HEK293 (cell line): ENCODE results near the gene GPR162.
A peak's percentile ranks its signal among the peaks of the same experiment; 100 is the strongest.

ENCODE experiments used
- CTCF ChIA-PET: fragments of 350-600 bp; formaldehyde crosslinking; extraction: SDS; loops from one replicate; lab custom pipeline; 2021; ENCODE audit warnings: antibody characterized with exemption; lab: Yijun Ruan, JAX
- POLR2A ChIA-PET: fragments of 300-600 bp; formaldehyde crosslinking; extraction: SDS; loops from one replicate; lab custom pipeline; 2020; ENCODE audit warnings: antibody characterized with exemption, inconsistent platforms; lab: Yijun Ruan, JAX
- H3K27ac ChIP-seq: fragments of 200-500 bp; sonication (Bioruptor generic); 2 replicates; pipeline ENCODE4 v1.5.1; 2014; ENCODE audit warnings: low read depth, low read length, control low read depth, inconsistent platforms; ENCODE audit errors: extremely low read depth
- H3K36me3 ChIP-seq, 2 experiments: fragments of 200-500 bp in 1 of 2; sonication (Bioruptor generic) in 1 of 2; 1 replicate in 1 of 2; 2 replicates in 1 of 2; pipeline ENCODE4 v1.5.1; 2014 to 2017; ENCODE audit warnings: inconsistent platforms in 2 of 2, low read length in 2 of 2; ENCODE audit not compliant: control insufficient read depth in 2 of 2, insufficient read depth in 1 of 2
- H3K4me1 ChIP-seq: fragments of 200-500 bp; sonication (Bioruptor generic); 2 replicates; pipeline ENCODE4 v1.5.1; 2014; ENCODE audit warnings: mild to moderate bottlenecking, low read length, inconsistent platforms; ENCODE audit not compliant: control insufficient read depth, insufficient read depth
- H3K4me3 ChIP-seq: 2 replicates; pipeline ENCODE4 v1.5.1; 2011; ENCODE audit warnings: low read depth, mild to moderate bottlenecking, control low read depth, low read length, moderate library complexity
- H3K9me3 ChIP-seq: fragments of 200-500 bp; sonication (Bioruptor generic); 2 replicates; pipeline ENCODE4 v1.5.1; 2014; ENCODE audit warnings: low read depth, low read length, inconsistent platforms; ENCODE audit not compliant: control insufficient read depth, insufficient read depth
- BCL11B ChIP-seq: fragments of 450-650 bp; formaldehyde crosslinking; IDR thresholded peaks from 2 replicates; pipeline ENCODE4 v1.5.1; 2016; ENCODE audit warnings: low read depth, missing biosample characterization, missing genetic modification characterization
- GLIS1 ChIP-seq: fragments of 450-650 bp; formaldehyde crosslinking; IDR thresholded peaks from 2 replicates; pipeline ENCODE4 v1.5.1; 2016; ENCODE audit warnings: missing biosample characterization, missing genetic modification characterization
- GLIS2 ChIP-seq: fragments of 450-650 bp; formaldehyde crosslinking; IDR thresholded peaks from 2 replicates; pipeline ENCODE4 v1.5.1; 2016; ENCODE audit warnings: missing biosample characterization, missing genetic modification characterization
- KLF1 ChIP-seq: fragments of 450-650 bp; formaldehyde crosslinking; IDR thresholded peaks from 2 replicates; pipeline ENCODE4 v1.5.1; 2016; ENCODE audit warnings: missing biosample characterization, missing genetic modification characterization
- KLF17 ChIP-seq: fragments of 450-650 bp; formaldehyde crosslinking; IDR thresholded peaks from 2 replicates; pipeline ENCODE4 v1.5.1; 2016; ENCODE audit warnings: missing biosample characterization, missing genetic modification characterization
- KLF8 ChIP-seq: fragments of 450-650 bp; formaldehyde crosslinking; IDR thresholded peaks from 2 replicates; pipeline ENCODE4 v1.5.1; 2016; ENCODE audit warnings: missing biosample characterization, missing genetic modification characterization
- MYNN ChIP-seq: fragments of 450-650 bp; formaldehyde crosslinking; IDR thresholded peaks from 2 replicates; pipeline ENCODE4 v1.5.1; 2016; ENCODE audit warnings: missing biosample characterization, missing genetic modification characterization, borderline replicate concordance
- PATZ1 ChIP-seq: fragments of 450-650 bp; formaldehyde crosslinking; IDR thresholded peaks from 2 replicates; pipeline ENCODE4 v1.5.1; 2016; ENCODE audit warnings: missing biosample characterization, missing genetic modification characterization
- SP2 ChIP-seq: fragments of 450-650 bp; formaldehyde crosslinking; IDR thresholded peaks from 2 replicates; pipeline ENCODE4 v1.5.1; 2016; ENCODE audit warnings: missing biosample characterization, missing genetic modification characterization
- ZBTB21 ChIP-seq: fragments of 450-650 bp; formaldehyde crosslinking; IDR thresholded peaks from 2 replicates; pipeline ENCODE4 v1.5.1; 2017; ENCODE audit warnings: missing biosample characterization, missing genetic modification characterization
- ZBTB26 ChIP-seq: fragments of 450-650 bp; formaldehyde crosslinking; optimal IDR thresholded peaks from 2 replicates; pipeline ENCODE3; 2016; ENCODE audit warnings: missing biosample characterization, mild to moderate bottlenecking, missing genetic modification characterization
- ZBTB48 ChIP-seq: fragments of 450-650 bp; formaldehyde crosslinking; IDR thresholded peaks from 2 replicates; pipeline ENCODE4 v1.5.1; 2016; ENCODE audit warnings: missing biosample characterization, missing genetic modification characterization
- ZBTB8A ChIP-seq: fragments of 450-650 bp; formaldehyde crosslinking; IDR thresholded peaks from 2 replicates; pipeline ENCODE4 v1.5.1; 2016; ENCODE audit warnings: missing biosample characterization, missing genetic modification characterization
- ZEB2 ChIP-seq: fragments of 450-650 bp; formaldehyde crosslinking; IDR thresholded peaks from 2 replicates; pipeline ENCODE4 v1.5.1; 2016; ENCODE audit warnings: missing biosample characterization, missing genetic modification characterization
- ZFHX2 ChIP-seq: fragments of 450-650 bp; formaldehyde crosslinking; conservative IDR thresholded peaks from 2 replicates; pipeline ENCODE4 v1.5.1; 2016; ENCODE audit warnings: missing biosample characterization, missing genetic modification characterization
- ZIC2 ChIP-seq: fragments of 450-650 bp; formaldehyde crosslinking; IDR thresholded peaks from 2 replicates; pipeline ENCODE4 v1.5.1; 2016; ENCODE audit warnings: missing biosample characterization, missing genetic modification characterization
- ZNF202 ChIP-seq: fragments of 450-650 bp; formaldehyde crosslinking; IDR thresholded peaks from 2 replicates; pipeline ENCODE4 v1.5.1; 2016; ENCODE audit warnings: missing biosample characterization, missing genetic modification characterization, borderline replicate concordance
- ZNF324 ChIP-seq: fragments of 450-650 bp; formaldehyde crosslinking; IDR thresholded peaks from 2 replicates; pipeline ENCODE4 v1.5.1; 2016; ENCODE audit warnings: missing biosample characterization, missing genetic modification characterization
- ZNF335 ChIP-seq: fragments of 450-650 bp; formaldehyde crosslinking; conservative IDR thresholded peaks from 2 replicates; pipeline ENCODE4 v1.5.1; 2016; ENCODE audit warnings: missing biosample characterization, missing genetic modification characterization
- ZNF341 ChIP-seq: fragments of 450-650 bp; formaldehyde crosslinking; IDR thresholded peaks from 2 replicates; pipeline ENCODE4; 2016; ENCODE audit warnings: low read depth, missing biosample characterization, missing genetic modification characterization
- ZNF366 ChIP-seq: fragments of 450-650 bp; formaldehyde crosslinking; conservative IDR thresholded peaks from 2 replicates; pipeline ENCODE4 v1.5.1; 2016; ENCODE audit warnings: missing biosample characterization, missing genetic modification characterization
- ZNF398 ChIP-seq: fragments of 450-650 bp; formaldehyde crosslinking; IDR thresholded peaks from 2 replicates; pipeline ENCODE4 v1.5.1; 2017; ENCODE audit warnings: missing biosample characterization, missing genetic modification characterization
- ZNF423 ChIP-seq: fragments of 450-650 bp; formaldehyde crosslinking; IDR thresholded peaks from 2 replicates; pipeline ENCODE4 v1.5.1; 2016; ENCODE audit warnings: missing biosample characterization, missing genetic modification characterization
- ZNF514 ChIP-seq: fragments of 450-650 bp; formaldehyde crosslinking; IDR thresholded peaks from 2 replicates; pipeline ENCODE4 v1.5.1; 2016; ENCODE audit warnings: missing biosample characterization, missing genetic modification characterization
- ZNF561 ChIP-seq: fragments of 450-650 bp; IDR thresholded peaks from 2 replicates; pipeline ENCODE4 v1.5.1; 2018; ENCODE audit warnings: missing biosample characterization, missing genetic modification characterization, borderline replicate concordance
- ZNF623 ChIP-seq: fragments of 450-650 bp; formaldehyde crosslinking; IDR thresholded peaks from 2 replicates; pipeline ENCODE4 v1.5.1; 2016; ENCODE audit warnings: missing biosample characterization, missing genetic modification characterization
- ZNF76 ChIP-seq: fragments of 450-650 bp; formaldehyde crosslinking; IDR thresholded peaks from 2 replicates; pipeline ENCODE4; 2016; ENCODE audit warnings: low read depth, missing biosample characterization, missing genetic modification characterization, borderline replicate concordance
- ZNF791 ChIP-seq: fragments of 450-650 bp; formaldehyde crosslinking; IDR thresholded peaks from 2 replicates; pipeline ENCODE4 v1.5.1; 2016; ENCODE audit warnings: missing biosample characterization, missing genetic modification characterization

The GPR162 gene

GRCh38 chr12:6821591-6822425 lies at the start of gene GPR162:
GPR162 (plus strand) TSS chr12:6821821; CDS start chr12:6823899, 2,078 bp downstream.
- Histone ChIP-seq H3K36me3 (peaks cover 0 to 3% of the 10 kb centered on the region in 2 experiments; a peak in 1 of 3 replicates), H3K9me3 (no peaks in the 10 kb centered on the region), H3K4me3 (peak within 1 kb of the TSS; percentile 29), H3K27ac (no peak within 1 kb of the TSS; the same call in 1 of the 2 replicates), H3K4me1 (peaks cover 6% of the 10 kb centered on the region; the same call in 1 of the 2 replicates)
- ChIA-PET POLR2A (interaction anchor here (0.6 to 2.0 kb wide), 11 partner anchors 9 to 98 kb away, joined by 3 to 11 read pairs (median 6); partner anchors contain the start of genes CDCA3, COPS7A, MLF2 and PTMS), CTCF (interaction anchor here (0.5 to 8.1 kb wide), 8 partner anchors 8 to 229 kb away, joined by 3 to 116 read pairs (median 4); partner anchors contain the start of gene MLF2)
- TF ChIP-seq ZIC2 (tag by site-specific recombination) (peak; percentile 92), KLF8 (tag by site-specific recombination) (peak; percentile 16; the same call in 1 of the 2 replicates), ZNF398 (tag by site-specific recombination) (peak; percentile 95), ZNF366 (tag by site-specific recombination) (peak; percentile 90), ZNF514 (tag by site-specific recombination) (no peak), ZBTB8A (tag by site-specific recombination) (peak; percentile 24; the same call in 1 of the 2 replicates), ZNF791 (tag by site-specific recombination) (no peak), ZNF202 (tag by site-specific recombination) (no peak), KLF17 (tag by site-specific recombination) (peak; percentile 68), MYNN (tag by site-specific recombination) (peak; percentile 56; the same call in 1 of the 2 replicates), GLIS1 (peak; percentile 38; the same call in 1 of the 2 replicates), GLIS2 (peak; percentile 90), ZNF76 (tag by site-specific recombination) (peak; percentile 46), SP2 (tag by site-specific recombination) (peak; percentile 47), ZNF561 (tag by site-specific recombination) (no peak), ZNF423 (0 out of 2 replicates have a peak, but pooled peaks have one; percentile 32), PATZ1 (tag by site-specific recombination) (peak; percentile 61; the same call in 1 of the 2 replicates), BCL11B (peak; percentile 24; the same call in 1 of the 2 replicates), ZBTB21 (no peak; the same call in 1 of the 2 replicates), ZBTB48 (tag by site-specific recombination) (peak; percentile 94), ZFHX2 (peak; percentile 77), ZBTB26 (peak; percentile 37), KLF1 (tag by site-specific recombination) (peak; percentile 61; the same call in 1 of the 2 replicates), ZNF324 (tag by site-specific recombination) (peak; percentile 40; the same call in 1 of the 2 replicates), ZEB2 (tag by site-specific recombination) (peak; percentile 21; the same call in 1 of the 2 replicates), ZNF341 (tag by site-specific recombination) (peak; percentile 65; the same call in 1 of the 2 replicates), ZNF623 (no peak), ZNF335 (peak; percentile 66)
